ENCODE measurements around the gene EHD3. TPM values are rescaled to one million over a fixed set of nuclear protein-coding genes. Genes with fewer than 3 reads are reported as not detected.

EHD3 gene
- total RNA-seq, 4 donors from 2014 or later: 0.88 to 20.6 (median 2.1) TPM

- Histone ChIP-seq H3K27ac (no peak overlapping the region), H3K9me3 (no peaks in the 10 kb centered on the region), H3K36me3 (no peaks in the 10 kb centered on the region), H3K27me3 (no peaks in the 10 kb centered on the region), H3K4me1 (no peaks in the 10 kb centered on the region), H3K4me3 (no peak overlapping the region)
- no peak for TF ChIP-seq POLR2A (IDR thresholded peaks at IDR 0.05)
- TF ChIP-seq, protein P1, sequence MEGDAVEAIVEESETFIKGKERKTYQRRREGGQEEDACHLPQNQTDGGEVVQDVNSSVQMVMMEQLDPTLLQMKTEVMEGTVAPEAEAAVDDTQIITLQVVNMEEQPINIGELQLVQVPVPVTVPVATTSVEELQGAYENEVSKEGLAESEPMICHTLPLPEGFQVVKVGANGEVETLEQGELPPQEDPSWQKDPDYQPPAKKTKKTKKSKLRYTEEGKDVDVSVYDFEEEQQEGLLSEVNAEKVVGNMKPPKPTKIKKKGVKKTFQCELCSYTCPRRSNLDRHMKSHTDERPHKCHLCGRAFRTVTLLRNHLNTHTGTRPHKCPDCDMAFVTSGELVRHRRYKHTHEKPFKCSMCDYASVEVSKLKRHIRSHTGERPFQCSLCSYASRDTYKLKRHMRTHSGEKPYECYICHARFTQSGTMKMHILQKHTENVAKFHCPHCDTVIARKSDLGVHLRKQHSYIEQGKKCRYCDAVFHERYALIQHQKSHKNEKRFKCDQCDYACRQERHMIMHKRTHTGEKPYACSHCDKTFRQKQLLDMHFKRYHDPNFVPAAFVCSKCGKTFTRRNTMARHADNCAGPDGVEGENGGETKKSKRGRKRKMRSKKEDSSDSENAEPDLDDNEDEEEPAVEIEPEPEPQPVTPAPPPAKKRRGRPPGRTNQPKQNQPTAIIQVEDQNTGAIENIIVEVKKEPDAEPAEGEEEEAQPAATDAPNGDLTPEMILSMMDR (IDR thresholded peaks at IDR 0.05): no peak
- DNase-seq: no peak
Observed at GRCh38 chr2:31197166-31197565, 36.8 kb upstream of the EHD3 start.

DNA sequence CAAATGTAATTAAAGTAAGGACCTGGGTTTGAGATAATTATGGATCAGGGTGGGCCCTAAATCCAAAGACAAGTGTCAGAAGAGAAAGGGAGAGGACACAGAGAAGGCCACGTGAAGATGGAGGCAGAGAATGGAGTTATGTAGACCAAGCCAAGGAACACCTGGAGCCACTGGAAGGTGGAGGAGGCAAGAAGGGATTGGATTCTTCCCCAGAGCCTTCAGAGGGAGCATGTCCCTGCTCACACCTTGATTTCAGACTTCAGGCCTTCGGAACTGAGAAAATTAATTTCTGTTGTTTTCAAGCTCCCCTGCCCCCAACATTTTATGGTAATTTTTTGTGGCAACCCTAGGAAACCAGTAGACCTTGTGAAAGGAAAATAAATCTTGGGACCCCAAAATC is 36.3 kb upstream of the EHD3 start:
- TF ChIP-seq POLR2A (IDR thresholded peaks at IDR 0.05): no peak
- TF ChIP-seq, protein P1 (IDR thresholded peaks at IDR 0.05): no peak
- Histone ChIP-seq H3K9me3 (no peaks in the 10 kb centered on the region), H3K27me3 (no peaks in the 10 kb centered on the region), H3K27ac (no peak overlapping the region), H3K4me3 (no peak overlapping the region), H3K4me1 (no peaks in the 10 kb centered on the region), H3K36me3 (no peaks in the 10 kb centered on the region)
- no peak for DNase-seq

DNA sequence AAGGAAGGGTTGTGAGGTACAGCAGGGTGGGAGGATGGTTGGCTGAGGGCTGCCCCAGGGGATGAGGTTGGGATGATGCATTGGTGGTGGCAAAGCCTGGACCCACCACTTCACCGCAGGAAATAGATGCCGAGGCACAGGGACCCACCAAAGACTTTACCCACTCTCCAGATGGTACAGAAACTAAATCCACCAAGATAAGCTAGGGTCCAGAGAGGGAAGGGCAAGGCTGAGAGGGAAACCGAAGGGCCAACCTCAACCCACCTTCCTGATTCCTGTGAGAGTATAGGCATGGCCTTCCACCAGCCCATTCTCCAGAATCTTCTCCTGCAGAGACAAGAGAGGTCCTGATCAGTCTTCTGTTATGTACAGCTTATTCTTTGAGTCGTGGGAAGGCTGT is 34.7 kb upstream of the EHD3 start:
- no peak for DNase-seq
- no peaks in the 10 kb centered on the region for H3K36me3 ChIP-seq
- no peak for TF ChIP-seq POLR2A (IDR thresholded peaks at IDR 0.05)
- TF ChIP-seq, protein P1 (IDR thresholded peaks at IDR 0.05): no peak

GRCh38 chr2:31200972-31201371 is 33.0 kb upstream of the EHD3 start:
- no peak for DNase-seq
- Histone ChIP-seq H3K27me3 (no peaks in the 10 kb centered on the region), H3K27ac (no peak overlapping the region), H3K4me3 (no peak overlapping the region), H3K9me3 (no peaks in the 10 kb centered on the region), H3K4me1 (no peaks in the 10 kb centered on the region), H3K36me3 (no peaks in the 10 kb centered on the region)
- TF ChIP-seq, protein P1 (IDR thresholded peaks at IDR 0.05): no peak

More for the DNA sequence above, 34.7 kb upstream of the EHD3 start:
- Histone ChIP-seq H3K4me3 (no peak overlapping the region), H3K9me3 (no peaks in the 10 kb centered on the region), H3K4me1 (no peaks in the 10 kb centered on the region), H3K27me3 (no peaks in the 10 kb centered on the region), H3K27ac (no peak overlapping the region)

DNA sequence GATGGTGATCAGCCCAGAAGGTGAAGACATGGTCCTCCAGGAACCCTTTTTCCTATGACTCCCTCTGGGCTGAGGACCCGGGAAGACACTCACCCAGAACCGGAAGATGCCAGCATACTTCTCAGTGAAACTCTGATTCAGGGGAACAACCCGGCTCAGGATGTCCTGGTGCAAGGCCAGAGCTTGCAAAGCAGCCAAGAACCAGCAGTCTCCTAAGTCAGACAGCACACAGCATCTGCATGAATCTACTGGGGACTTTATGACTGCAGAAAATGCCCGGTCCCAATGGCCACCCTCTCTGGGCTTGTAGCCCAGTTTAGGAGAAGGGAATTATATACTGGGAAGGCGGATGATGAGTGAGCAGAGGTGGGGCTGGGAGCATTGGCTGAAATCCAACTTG is 31.9 kb upstream of the EHD3 start:
- no peaks in the 10 kb centered on the region for H3K36me3 ChIP-seq

More for the DNA sequence above, 31.9 kb upstream of the EHD3 start:
- TF ChIP-seq, protein P1 (IDR thresholded peaks at IDR 0.05): no peak
- no peak for TF ChIP-seq POLR2A (IDR thresholded peaks at IDR 0.05)
- DNase-seq: no peak
- Histone ChIP-seq H3K27me3 (no peaks in the 10 kb centered on the region), H3K4me3 (no peak overlapping the region), H3K27ac (no peak overlapping the region), H3K9me3 (no peaks in the 10 kb centered on the region), H3K4me1 (no peaks in the 10 kb centered on the region)

All from Peyer's patch (tissue), 4 donors.